Cardiac fibroblast (primary cell): Measurements from ENCODE around the gene TEX14.

ENCODE experiments used
- DNase-seq, 2 donors: peaks; one replicate each; pipeline versions ENCODE4 v3.0.0 to v3.0.0-alpha.2; 2010; ENCODE audit warnings: low read depth in 2 of 2
- H3K4me3 ChIP-seq, 2 donors: replicated peaks in 1 of 2; 1 replicate in 1 of 2; 2 replicates in 1 of 2; pipeline ENCODE4 v1.5.1; 2011; ENCODE audit warnings: low read depth in 2 of 2, low read length in 2 of 2, mild to moderate bottlenecking in 2 of 2, moderate library complexity in 1 of 2
- TF ChIP-seq, protein P1 (sequence below): IDR thresholded peaks from one replicate; pipeline ENCODE4 v1.5.1; 2011; ENCODE audit warnings: low read depth, mild to moderate bottlenecking, low read length, inconsistent platforms

The TEX14 gene

DNA sequence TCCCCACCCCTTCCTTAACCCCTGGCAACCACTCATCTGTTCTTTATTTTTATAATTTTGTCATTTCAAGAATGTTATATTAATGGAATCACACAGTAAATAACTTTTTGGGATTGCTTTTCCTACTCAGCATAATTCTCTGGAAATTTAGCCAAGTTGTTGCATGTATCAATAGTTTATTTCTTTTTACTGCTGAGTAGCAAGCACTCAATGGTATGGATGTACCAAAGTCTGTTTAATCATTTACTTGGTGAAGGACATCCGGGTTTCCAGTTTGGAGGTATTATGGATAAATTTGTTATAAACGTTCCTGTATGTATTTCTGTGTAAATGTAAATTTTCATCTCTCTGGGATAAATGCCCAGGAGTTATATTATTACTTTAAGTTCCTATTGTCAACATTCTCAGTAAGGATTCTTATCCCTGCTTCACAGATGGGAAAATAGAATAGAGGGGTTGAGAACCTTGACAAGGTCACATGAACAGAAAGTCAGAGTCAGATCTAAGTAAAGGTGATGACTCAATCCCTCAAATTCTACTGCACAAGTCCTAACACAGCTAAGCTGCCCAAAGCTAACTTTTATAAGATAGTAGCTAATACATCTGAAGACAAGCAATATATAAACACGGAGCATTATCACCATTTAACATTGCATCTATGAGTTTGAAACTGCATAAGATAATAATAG is 115.0 kb downstream of the TEX14 start:
- peak in 1 of 2 donors; percentile 31 for DNase-seq
- TF ChIP-seq, protein P1, sequence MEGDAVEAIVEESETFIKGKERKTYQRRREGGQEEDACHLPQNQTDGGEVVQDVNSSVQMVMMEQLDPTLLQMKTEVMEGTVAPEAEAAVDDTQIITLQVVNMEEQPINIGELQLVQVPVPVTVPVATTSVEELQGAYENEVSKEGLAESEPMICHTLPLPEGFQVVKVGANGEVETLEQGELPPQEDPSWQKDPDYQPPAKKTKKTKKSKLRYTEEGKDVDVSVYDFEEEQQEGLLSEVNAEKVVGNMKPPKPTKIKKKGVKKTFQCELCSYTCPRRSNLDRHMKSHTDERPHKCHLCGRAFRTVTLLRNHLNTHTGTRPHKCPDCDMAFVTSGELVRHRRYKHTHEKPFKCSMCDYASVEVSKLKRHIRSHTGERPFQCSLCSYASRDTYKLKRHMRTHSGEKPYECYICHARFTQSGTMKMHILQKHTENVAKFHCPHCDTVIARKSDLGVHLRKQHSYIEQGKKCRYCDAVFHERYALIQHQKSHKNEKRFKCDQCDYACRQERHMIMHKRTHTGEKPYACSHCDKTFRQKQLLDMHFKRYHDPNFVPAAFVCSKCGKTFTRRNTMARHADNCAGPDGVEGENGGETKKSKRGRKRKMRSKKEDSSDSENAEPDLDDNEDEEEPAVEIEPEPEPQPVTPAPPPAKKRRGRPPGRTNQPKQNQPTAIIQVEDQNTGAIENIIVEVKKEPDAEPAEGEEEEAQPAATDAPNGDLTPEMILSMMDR: no peak
- H3K4me3 ChIP-seq: no peak overlapping the region

DNA sequence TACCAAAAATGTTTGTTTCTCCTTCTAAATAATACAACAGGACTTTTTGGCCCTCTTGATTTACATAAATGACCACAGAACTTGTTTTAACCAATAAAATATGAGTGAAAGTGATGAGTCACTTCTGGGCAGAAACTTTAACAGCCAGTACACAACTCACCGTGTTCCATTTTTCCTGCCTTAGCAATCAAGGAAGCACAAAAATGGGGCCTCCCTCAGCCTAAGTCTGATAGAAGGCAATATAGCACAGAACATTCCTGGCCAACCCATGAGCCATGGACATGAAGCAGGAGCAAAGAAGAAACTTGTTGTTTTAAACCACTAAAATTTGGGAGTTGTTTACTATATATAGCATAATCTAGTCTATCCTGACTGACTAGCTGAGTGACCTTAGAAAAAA is 116.3 kb downstream of the TEX14 start:
- DNase-seq: peak; percentile 69 to 89
- H3K4me3 ChIP-seq: no peak overlapping the region
- TF ChIP-seq, protein P1: no peak

DNA sequence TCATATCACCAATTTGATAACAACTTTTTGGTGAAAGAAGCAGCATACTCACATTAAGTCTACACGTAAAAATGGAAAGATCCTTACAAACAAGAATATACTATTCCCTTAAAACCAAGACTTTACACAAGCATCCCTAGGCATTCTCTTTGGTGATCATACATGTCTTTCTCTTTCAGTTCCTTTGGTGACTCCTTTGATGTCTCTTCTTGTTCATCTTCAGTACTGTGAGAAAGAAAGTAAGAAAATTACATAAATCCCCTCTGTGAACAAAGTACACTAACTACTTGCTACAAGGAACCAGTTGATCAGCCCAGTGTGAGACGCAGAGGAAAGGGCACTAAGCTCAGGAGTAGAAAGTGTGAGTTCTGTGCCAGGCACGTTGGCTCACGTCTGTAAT is 117.8 kb downstream of the TEX14 start:
- H3K4me3 ChIP-seq: no peak overlapping the region
- no peak for DNase-seq
- TF ChIP-seq, protein P1: no peak

DNA sequence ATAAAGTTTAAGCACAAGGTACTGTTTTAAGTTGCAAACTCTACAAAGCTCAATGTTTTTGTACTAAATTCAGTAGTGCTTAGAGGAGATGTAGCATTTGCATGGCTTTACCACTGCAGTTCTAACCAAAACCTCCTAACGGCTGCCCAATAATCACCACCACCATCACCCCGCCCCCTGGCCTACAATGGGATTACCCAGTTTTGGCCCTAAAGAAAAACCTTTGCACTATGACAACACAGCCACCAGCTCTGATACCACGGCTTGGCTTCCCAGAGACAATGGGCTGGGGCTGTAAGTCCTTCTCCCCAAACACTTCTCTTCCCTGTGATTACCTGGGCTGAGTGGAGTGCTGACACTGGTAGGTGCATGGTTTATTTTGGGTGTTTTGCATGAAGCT is 119.0 kb downstream of the TEX14 start:
- no peak for DNase-seq
- TF ChIP-seq, protein P1: no peak
- no peak overlapping the region for H3K4me3 ChIP-seq

DNA sequence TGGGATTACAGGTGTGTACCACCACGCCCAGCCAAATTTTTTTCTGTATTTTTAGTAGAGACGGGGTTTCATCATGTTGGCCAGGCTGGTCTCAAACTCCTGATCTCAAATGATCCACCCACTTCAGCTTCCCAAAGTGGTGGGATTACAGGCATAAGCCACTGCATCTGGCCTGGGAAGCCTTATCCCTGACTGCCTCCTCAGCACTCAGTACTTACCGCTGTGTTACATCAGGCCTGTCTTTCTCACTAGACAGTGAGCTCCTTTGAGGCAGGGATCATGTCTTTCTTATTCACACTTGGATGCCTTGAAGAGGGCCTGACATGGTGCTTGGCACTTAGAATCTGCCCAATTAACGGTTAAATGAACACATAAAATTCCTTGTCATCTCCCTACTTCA is 121.1 kb downstream of the TEX14 start:
- DNase-seq: no peak
- TF ChIP-seq, protein P1: no peak

DNA sequence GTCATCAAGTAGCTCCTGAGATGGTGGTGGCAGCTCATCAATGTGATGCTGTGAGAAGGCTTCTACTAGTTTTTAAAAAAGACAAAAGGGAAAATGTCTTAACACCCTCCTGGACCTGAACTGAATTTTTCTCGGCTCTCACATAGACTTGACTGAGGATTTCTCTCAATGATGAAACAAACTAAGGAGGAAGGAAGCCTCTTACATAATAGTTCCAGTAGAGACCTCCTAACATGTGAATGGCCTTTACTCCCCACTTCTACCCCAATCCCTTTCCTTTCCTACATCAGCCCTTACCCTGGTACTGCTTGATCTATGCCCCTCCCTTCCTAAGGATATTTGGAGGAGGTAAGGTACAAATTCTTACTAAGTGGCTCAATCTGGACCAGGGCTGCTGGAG is 122.6 kb downstream of the TEX14 start:
- H3K4me3 ChIP-seq: no peak overlapping the region
- TF ChIP-seq, protein P1: no peak
- DNase-seq: no peak

More for the DNA sequence above, 121.1 kb downstream of the TEX14 start:
- no peak overlapping the region for H3K4me3 ChIP-seq
